DMS 273 (cell line): ENCODE data around the gene RNF157.
A peak's percentile ranks its signal among the peaks of the same experiment; 100 is the strongest.
"Not testable (repeated sequence)": the region's sequence is repeated elsewhere in the genome, so short reads cannot be mapped to it uniquely, and the experiment has no call there.

Experiments used
- DNase-seq: peaks from one replicate; lab custom pipeline; 2025; ENCODE audit not compliant: unreplicated experiment; lab: John Stamatoyannopoulos, UW

Gene RNF157

GRCh38 chr17:76255801-76256429 lies 15.6 kb upstream of the RNF157 start:
- DNase-seq, result no peak

GRCh38 chr17:76254275-76254674 lies 14.0 kb upstream of the RNF157 start:
- no peak for DNase-seq

- no peak for DNase-seq
Observed at GRCh38 chr17:76253841-76254240, 13.5 kb upstream of the RNF157 start.

GRCh38 chr17:76252967-76253766 lies 12.9 kb upstream of the RNF157 start:
- DNase-seq, result not testable (repeated sequence)

GRCh38 chr17:76252040-76252954 lies 12.0 kb upstream of the RNF157 start:
- DNase-seq, result no peak

- DNase-seq, result no peak
Observed at GRCh38 chr17:76251478-76252039, 11.3 kb upstream of the RNF157 start.

- DNase-seq, result no peak
Observed at GRCh38 chr17:76250141-76250540, 9.8 kb upstream of the RNF157 start.

GRCh38 chr17:76248013-76248782 lies 7.9 kb upstream of the RNF157 start:
- DNase-seq, result no peak

GRCh38 chr17:76247304-76247703 lies 7.0 kb upstream of the RNF157 start:
- DNase-seq, result no peak

GRCh38 chr17:76246080-76247066 lies 6.1 kb upstream of the RNF157 start:
- no peak for DNase-seq

- not testable (repeated sequence) for DNase-seq
Observed at GRCh38 chr17:76244721-76245120, 4.4 kb upstream of the RNF157 start.

GRCh38 chr17:76243826-76244679 lies 3.8 kb upstream of the RNF157 start:
- DNase-seq, result no peak

- DNase-seq, result no peak
Observed at GRCh38 chr17:76241691-76242255, 1.5 kb upstream of the RNF157 start.

- DNase-seq, result no peak
Observed at GRCh38 chr17:76241204-76241538, 878 bp upstream of the RNF157 start.

- peak; percentile 42 for DNase-seq
Observed at GRCh38 chr17:76239538-76240274, 587 bp downstream of the RNF157 start.

GRCh38 chr17:76238847-76239537 lies 1.3 kb downstream of the RNF157 start:
- DNase-seq, result no peak

- no peak for DNase-seq
Observed at GRCh38 chr17:76237859-76238313, 2.4 kb downstream of the RNF157 start.
